ENCODE data around the gene N4BP2L2.

N4BP2L2 gene

GRCh38 chr13:32530841-32531253, 7.7 kb downstream of the N4BP2L2 start:
- peak; percentile 44 for DNase-seq (ENCODE audit: low spot score)

- no peak for DNase-seq (ENCODE audit: low spot score)
Observed at GRCh38 chr13:32528358-32528757, 10.2 kb downstream of the N4BP2L2 start.

DNA sequence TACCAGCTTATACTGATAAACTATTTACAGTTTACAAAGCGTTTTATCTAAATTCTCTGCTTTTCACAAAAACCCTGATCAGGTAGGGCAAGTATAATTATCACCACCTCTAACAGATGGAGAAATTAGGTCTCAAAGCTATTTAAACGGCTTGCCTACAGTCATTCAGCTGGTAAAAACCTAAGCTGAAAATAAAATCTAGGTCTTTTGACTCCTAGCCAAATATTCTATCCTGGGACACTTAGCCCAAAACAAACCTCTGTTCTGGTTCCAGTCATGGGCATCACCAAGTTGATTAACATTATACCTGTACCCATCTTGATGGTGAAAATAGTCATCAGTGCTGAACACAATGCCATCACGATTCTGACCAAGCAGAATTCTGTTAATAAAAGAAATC, 11.4 kb downstream of the N4BP2L2 start:
- DNase-seq (ENCODE audit: low spot score) = no peak

- no peak for DNase-seq (ENCODE audit: low spot score)
Observed at GRCh38 chr13:32525766-32526165, 12.8 kb downstream of the N4BP2L2 start.

DNA sequence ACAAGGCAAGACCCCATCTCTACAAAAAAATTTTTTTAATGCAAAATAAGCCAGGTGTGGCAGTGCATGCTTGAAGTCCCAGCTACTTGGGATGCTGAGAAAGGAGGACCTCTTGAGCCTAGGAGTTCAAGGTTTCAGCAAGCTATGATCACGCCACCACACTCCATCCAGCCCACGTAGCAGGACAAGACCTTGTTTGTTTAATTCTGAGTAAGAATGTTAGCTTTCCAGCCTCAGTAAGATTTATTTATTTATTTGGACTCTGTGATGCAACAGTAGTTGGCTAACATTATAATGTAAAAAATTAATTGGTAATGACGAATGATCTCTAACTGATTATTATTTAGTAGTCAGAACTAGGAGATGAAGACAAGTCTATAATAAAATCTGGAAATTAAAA, 23.3 kb downstream of the N4BP2L2 start:
- DNase-seq (ENCODE audit: low spot score) = no peak

DNA sequence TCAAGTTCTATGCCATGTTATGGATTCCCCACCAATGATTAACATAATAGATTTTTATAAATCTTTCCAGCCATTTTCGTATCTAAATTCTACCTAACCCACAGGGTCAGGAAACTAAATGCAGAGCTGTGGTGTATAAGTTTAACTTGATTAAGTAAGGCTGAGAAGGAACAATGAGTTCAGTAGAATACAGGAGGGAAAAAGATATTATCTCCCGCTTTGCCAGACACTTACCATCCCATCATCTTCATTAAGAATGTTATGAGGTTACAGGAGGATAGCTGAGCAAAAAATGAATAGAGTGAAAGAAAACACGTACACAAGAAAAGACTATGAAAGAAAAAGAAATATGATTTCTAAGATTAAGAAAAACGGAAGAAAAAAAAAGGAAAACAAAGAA, 27.1 kb downstream of the N4BP2L2 start:
- no peak for DNase-seq (ENCODE audit: low spot score)

DNA sequence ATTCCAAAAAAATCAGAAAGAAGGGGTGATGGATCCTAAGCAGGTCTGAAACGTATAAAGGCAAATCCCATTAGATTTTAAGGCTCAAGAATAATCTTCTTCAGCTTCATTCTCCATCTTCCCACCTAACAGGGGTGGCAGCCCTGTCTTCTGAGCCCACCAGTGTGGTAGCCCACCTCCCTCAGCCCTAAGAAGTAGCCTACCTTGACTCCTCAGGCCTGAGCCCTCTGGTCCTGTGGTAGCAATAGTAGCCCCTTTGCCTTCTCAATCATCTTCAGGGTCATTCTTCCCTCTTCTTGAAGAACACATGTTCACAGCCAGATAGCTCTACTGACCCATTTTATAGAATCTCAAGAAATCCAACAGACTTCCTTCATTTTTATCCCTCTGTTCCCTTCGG, 33.7 kb downstream of the N4BP2L2 start:
- DNase-seq (ENCODE audit: low spot score) = no peak

DNA sequence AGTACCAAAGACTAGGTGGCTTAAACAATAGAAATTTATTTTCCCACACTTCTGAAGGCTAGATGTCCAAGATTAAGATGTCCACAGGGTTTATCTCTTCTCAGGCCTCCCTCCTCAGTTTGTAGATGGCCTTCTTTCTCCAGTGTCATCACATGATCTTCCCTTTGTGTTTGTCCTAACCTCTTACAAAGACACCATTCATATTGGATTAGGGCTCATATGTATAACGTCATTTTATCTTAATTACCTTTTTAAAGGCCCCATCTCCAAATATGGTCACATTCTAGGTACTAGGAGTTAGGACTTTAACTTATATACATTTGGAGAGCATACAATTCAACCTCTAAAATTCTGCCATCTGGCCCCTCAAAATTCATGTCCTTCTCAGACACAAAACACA, 34.3 kb downstream of the N4BP2L2 start:
- no peak for DNase-seq (ENCODE audit: low spot score)

- DNase-seq (ENCODE audit: low spot score) = no peak
Observed at GRCh38 chr13:32503727-32504126, 34.9 kb downstream of the N4BP2L2 start.

DNA sequence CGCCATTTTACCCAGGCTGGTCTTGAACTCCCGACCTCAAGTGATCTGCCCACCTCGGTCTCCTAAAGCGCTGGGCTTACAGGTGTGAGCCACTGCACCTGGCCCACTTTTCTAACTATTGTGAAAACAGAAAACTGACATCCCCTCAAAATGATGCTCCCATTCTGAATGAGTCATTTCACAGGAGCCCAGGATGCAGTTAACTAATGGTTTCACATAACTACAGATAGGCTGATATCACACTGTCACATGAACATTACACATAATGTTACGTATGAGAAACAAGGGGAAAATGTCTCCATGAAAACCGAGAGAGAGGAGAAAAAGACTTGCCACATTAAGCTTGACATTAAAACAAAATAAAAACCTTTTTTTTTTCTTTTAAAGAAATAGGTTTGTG, 37.5 kb downstream of the N4BP2L2 start:
- no peak for DNase-seq (ENCODE audit: low spot score)

- DNase-seq (ENCODE audit: low spot score) = no peak
Observed at GRCh38 chr13:32499538-32500210, 38.9 kb downstream of the N4BP2L2 start.

DNA sequence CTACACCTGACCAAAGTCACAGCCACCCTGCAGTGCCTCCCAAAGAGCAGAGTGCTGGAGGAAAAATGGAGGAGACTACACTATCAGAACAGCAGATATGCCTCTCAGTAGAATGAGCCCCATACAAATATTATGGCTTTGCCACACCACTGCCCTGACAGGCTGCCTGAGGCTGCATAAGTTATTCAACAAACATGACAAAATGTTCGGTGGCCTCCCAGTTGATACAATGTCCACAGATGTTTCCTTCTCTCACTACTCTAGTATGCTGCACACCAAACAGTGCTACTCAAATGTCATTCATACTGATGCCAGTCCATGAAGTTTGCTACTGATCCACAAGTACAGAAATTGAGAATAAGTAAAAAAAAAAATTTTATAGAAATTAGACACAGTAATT, 41.0 kb downstream of the N4BP2L2 start:
- DNase-seq (ENCODE audit: low spot score) = no peak

DNA sequence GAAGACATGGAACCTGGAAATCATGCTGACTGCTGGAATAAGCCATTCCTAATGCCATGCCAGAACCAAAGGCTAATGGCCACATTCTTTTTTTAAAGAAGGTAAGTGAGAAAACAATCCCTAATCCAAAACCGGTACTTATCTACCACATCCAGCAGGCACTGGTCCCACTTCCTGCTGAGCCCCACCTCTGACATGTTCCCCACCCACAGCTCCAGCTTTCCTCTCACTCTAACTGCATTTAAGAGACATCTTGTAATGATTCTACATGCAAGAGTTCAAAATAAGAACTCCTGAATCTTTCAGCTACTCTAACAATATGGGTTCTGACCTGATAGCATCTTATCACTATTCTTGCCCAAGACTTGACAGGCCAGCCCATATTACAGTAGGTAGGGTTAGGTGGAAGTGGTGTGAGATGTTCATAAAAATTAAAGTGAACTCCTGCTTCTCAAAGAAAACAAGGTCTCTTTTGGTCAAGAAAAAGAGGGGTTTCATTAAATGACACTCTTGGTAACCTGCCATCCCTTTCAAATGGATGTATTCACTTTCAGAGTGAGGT, 41.9 kb downstream of the N4BP2L2 start:
- DNase-seq (ENCODE audit: low spot score) = no peak

DNA sequence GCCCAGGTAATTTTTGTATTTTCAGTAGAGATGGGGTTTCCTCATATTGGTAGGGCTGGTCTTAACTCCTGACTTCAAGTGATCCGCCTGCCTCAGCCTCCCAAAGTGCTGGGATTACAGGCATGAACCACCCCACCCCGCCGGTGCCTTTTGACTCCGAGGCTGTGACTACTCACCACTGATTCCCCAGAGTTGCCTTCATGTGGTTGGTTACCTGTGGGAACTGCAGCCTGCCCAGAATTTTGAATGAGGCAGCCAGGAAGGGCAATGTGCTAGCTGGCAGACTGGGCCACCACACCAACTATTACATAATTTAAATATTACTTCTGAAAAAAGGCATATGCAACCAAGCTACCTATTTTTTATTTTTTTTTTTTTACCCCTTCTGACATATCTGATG, 42.8 kb downstream of the N4BP2L2 start:
- no peak for DNase-seq (ENCODE audit: low spot score)

GRCh38 chr13:32495429-32495828, 43.2 kb downstream of the N4BP2L2 start:
- no peak for DNase-seq (ENCODE audit: low spot score)

- DNase-seq (ENCODE audit: low spot score) = no peak
Observed at GRCh38 chr13:32491028-32491427, 47.6 kb downstream of the N4BP2L2 start.

DNA sequence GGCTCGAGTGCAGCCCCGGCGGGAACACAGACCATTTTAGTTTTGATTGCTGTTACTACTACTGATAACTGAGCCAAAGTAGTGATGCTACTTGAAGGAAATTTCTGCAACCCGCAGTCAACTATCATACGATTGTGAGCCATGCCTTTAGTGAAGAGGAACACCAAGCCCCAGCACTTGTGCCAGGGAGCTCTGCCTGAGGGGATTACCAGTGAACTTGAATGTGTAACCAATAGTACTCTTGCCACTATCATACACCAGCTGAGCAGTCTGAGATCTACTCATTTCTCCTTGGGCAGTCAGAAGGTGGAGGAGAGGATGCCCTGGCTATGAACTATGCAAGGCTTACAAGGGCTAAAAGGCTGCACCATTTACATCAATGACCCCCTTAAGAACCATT, 61.7 kb downstream of the N4BP2L2 start:
- no peak for DNase-seq (ENCODE audit: low spot score)

GRCh38 chr13:32476021-32476731, 62.4 kb downstream of the N4BP2L2 start:
- DNase-seq (ENCODE audit: low spot score) = no peak

DNA sequence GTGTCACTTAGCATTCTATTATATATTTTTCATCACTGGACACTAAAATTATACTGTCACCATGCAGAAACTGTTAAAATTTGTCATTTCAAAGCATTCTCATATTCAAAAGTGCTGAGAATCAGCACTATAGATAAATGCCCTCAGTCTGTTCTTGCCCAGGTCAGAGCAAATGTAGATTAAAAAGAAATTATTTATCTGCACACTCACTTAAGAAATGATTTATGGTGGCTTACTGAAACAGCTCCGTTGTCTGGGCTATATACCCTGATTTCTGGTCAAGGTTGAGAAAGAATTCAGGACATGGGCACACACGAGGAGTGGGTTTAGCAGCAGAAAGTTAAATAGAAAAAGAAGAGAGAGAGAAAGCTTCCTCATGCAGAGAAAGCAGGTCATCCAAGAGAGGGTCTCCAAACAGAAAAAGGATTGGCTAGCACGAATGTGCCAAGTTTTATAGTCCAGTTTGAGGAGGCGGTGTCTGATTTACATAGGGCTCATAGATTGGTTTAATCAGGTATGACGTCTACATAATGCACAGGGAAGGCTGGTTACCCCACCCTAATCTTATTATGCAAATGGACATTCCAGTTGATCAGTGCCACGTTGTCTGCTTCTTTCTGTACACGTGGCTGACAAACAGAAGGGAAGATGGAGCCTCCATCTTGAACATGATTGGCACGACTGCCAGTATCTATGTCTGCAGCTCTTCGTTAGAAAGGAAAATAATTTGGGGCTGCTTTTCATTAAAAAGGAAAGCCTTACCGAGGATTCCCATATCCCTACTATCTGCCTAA, 63.4 kb downstream of the N4BP2L2 start:
- DNase-seq (ENCODE audit: low spot score) = no peak

DNA sequence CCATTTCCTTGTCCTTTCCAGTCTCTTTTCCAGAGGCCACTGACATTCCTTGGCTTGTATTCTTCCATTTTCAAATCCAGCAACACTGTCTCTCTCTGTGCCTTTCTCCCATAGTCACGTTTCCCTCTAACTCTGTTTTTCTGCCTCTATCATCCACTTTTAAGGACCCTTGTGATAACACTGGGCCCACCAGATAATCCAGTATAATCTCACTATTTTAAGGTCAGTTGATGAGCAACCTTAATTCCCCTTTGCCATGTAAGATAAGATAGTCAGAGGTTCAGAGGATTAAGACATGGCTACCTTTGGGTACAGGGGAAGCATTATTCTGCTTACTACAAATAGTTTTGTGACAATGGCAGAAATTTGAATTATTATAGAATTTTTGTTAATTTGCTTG, 64.9 kb downstream of the N4BP2L2 start:
- no peak for DNase-seq (ENCODE audit: low spot score)

DNA sequence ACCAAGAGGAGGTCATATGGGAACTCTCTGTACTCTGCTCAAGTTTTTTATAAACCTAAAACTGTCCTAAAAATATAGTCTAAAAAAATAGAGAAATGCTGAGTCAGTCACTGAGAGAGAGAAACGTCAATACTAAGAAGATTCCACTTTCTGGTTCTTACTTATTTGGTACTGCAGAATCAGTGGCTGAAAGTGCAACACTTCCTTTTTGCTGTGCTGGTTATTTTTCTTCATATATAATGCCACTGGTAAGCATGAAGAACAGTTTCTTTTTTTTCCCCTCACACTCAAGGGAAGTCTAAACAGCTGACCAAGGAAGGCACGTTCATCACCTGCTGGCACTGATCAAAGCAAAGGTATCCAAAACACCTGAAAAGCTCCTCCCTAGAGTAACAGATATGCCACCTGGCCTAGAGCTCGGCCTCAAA, 66.4 kb downstream of the N4BP2L2 start:
- no peak for DNase-seq (ENCODE audit: low spot score)

GRCh38 chr13:32471187-32471922, 67.2 kb downstream of the N4BP2L2 start:
- DNase-seq (ENCODE audit: low spot score) = no peak
